Left lobe of liver (tissue), 2 donors: ENCODE data around the gene ANXA2. TPM values are rescaled to one million over a fixed set of nuclear protein-coding genes. Genes with fewer than 3 reads are reported as not detected.
A peak's percentile ranks its signal among the peaks of the same experiment; 100 is the strongest.

ENCODE experiments used
- ATAC-seq: fragments of 200-7000 bp; cut with Tn5 transposase; one replicate; pipeline ENCODE4 v1.9.1; 2020; ENCODE audit warnings: mild to moderate bottlenecking, moderate library complexity
- DNase-seq: peaks from one replicate; pipeline ENCODE4 v3.0.0-alpha.2; 2020; ENCODE audit warnings: low spot score
- total RNA-seq: library from RNA; stranded (reverse); gene quantifications from one replicate; pipeline ENCODE4 v1.2.1, GENCODE V29; 2021
- donor health status: DM: no; HTN: no; CAD: no; lungs with moderate emphysema.
- donor health status: DM: no; HTN: yes; CAD: no.

ANXA2 gene
- total RNA-seq, 1 donor from 2014 or later: 61.3 TPM

DNA sequence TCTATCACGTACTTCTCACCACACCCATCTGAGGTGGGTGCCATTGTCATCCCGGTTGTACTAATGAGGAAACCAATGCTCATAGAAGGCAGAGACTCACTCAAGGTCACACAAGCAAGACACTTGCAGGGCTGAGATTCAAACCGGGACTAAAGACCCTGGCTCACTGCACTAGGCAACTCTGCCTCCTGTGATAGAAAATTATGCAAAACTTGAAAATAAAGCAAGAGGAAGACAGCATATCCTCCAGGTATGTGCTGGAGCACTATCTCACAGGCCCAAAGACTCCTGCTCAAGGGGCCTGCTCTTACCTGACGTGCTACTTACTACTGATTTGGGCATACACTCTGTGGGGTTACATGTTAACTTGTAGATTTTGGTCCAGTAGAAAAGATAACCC is 25.6 kb downstream of the ANXA2 start:
- DNase-seq (no peak), ATAC-seq (no peak)

DNA sequence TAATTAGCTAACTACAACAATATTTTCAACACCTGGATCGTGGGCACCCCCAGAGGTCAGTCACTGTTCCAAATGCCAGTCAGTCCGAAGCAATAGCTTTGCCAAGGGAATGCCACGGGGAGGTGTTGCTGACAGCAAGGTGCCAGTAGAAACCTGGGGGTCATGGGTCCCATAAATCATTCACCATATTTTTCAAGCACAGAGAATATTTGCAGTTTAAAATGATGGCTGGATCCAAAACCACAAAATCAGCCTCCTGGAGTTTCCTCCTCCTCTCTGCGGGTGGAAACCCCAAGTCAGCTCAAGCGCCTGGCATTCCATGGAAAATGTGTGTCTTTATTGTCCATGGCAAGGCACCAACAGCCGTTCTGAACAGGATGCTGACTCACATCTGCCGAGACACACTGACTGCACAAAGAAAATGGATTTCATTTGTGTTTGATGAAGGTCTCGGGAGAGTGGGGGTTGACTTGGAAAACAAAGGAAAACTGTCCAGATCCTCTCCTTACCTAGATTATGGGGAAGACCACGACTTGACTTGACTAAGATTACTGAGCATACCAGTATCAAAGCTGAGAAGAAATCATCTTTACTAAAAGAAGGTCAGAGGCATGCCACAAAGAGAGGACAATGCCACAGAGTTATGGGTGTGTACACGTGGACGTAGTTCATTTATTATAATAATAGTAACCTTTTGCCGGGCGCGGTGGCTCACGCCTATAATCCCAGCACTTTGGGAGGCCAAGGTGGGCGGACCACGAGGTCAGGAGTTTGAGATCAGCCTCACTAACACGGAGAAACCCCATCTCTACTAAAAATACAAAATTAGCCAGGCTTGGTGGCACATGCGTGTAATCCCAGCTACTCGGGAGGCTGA is 26.4 kb downstream of the ANXA2 start:
- ATAC-seq (peak; percentile 21), DNase-seq (no peak)

DNA sequence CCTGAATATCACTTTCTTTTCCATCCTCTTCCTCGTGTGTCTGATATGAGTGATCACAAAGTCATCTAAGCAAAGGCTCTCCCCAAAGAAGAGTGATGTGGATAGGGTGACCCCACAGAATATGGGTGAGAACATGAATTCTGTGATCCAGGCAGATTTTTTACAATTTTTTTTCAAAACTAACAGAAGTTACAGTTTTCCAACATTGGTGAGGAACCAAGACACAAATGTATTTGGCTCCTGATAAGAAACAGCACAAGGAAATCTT is 27.0 kb downstream of the ANXA2 start:
- ATAC-seq (no peak), DNase-seq (no peak)

DNA sequence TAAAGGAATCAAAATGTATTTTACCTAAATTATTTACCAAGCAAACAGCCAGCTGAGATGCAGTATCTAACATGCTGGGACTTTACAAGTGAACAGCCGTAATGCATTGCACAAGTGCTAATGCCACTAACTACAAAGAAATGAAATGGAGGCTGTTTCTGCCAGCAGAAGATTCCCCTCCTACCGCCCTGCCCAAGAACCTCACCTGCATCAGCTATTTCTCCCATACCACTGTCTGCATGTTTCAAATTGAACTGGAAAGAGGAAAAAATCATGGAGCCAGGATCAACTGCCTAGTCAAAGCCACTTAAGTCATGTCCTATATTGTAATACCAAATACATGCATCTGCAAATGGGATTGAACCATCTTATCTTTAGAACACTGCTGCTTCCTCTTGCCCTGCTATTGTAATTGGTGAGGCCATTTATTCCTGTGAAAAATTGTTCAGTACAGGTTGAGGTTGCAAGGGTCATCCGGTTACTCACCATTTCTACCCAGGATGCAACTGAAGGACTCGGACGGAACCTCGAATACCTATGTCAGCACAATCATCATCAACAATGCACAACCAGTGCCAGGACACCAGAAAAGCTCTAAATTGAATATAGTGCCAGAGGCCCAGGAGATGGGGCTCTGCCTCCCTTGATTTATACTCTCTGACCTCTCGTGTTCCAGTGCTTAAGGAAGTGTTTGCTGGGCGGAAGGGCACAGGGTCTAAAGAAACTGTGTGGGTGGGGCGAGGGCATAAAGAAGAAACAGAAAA is 27.5 kb downstream of the ANXA2 start:
- DNase-seq (no peak), ATAC-seq (peak; percentile 61)

DNA sequence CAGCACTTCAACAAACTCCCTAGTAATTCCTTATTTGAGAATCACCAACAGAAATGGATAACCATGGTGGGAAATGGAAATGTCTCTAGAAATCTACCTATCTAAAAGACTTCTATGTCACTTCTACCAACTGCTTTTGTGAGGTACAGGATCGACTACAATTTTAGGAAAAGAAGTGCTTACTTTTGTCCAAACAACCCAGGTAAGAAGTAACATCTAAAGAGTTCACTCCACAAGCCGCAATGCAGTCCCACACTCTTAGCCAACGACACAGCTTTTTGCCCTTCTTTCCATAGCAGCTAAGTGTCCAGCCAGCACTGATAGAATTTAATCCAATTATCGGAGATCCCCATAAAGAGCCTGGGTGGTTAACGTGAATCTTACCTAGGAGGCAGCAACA is 28.1 kb downstream of the ANXA2 start:
- ATAC-seq (no peak), DNase-seq (no peak)

DNA sequence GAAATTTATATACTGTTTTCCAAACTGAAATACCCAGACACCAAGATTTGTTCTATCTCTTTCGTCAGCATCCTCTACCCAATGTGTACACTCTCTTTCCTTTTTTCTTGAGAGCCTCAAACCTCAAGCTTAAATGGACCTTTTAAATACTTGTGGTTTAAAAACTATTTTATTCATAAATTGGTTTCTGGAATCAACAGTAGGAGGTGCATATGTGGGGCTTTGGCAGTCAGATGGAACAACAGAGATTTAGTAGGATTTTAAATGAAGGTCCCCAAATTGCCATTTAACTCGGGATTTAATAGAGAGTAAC is 33.2 kb downstream of the ANXA2 start:
- no peak for DNase-seq
- ATAC-seq: no peak

DNA sequence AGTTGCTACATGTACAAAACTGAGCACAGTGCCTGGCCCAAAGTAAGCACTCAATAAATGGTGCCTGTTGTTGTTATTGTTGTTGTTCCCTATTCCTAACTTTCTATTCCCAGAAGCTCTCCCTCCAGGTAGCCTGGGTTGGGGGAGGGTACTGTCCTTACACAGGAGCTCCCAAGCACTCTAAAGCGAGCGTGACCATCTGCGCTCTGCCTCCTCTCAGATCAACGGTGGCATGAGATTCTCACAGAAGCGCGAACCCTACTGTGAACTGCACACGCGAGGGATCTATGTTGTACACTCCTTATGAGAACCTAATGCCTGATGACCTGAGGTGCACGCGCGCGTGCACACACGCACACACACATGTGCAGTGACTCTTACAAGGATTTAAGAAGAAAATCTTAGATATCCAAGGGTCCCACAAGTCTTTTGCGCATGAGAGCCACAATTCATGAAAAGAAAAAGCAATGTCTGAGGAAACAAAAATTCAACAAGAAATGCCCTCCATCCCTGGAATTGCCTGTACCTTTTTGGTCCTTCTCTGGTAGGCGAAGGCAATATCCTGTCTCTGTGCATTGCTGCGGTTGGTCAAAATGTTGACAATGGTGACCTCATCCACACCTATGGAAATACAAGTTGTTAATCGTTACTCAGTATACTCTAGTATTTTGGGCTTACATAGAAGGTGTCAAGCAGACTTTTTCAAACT is 33.7 kb downstream of the ANXA2 start:
- ATAC-seq: no peak
- DNase-seq: no peak

DNA sequence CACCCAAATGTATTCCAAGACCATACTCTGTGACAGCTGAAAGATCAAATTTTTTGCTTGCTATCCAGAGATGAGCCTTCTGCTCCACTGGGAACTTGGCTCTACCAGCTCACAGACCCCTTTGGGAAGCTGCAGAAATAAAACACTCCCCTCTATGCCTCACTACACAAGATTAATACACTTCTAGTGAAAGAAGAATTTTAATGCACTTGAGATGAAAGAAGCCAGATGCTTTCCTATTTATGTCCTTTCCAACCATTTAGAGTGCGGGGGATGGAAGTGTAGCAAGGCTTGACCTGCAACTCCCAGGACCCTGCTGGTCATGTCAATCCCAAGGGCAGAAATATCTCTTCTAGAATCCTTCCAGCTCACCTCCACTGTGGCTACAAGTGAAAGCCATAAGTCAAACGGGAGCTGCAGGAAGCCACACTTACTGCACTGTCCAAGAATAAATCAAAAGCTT is 34.7 kb downstream of the ANXA2 start:
- ATAC-seq (no peak), DNase-seq (no peak)

DNA sequence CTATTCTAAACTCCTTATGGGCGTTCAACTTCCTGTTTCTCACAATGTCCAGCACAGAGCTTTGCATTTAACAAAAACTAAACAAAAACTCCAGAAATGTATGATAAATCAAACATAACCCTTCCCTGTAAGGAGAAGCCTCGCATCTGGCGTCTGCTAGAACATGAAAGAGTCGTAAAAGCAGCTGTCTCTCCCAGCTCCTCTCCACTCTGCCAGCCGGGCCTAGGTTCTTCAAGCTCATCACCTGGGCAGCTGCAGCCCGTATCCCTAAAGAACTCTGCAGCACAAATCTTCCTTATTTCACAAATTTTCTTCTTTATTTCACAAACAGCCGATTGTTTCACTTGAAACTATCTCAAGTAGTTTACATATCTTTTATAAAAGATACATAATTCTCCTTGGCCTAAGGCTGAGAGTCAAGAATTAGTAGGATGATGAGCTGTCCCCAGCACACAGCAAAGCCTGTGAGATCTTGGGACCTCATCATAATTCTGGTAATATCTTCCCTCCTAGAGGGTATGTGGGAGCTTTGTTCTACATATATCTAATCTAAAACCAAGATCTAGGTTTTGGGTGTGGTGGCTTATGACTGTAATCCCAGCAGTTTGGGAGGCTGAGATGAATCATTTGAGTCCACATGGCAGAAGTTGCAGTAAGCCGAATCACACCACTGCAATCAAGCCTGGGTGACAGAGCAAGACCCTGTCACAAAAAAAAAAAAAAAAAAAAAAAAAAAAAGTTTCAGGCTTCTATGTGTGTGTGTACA is 35.3 kb downstream of the ANXA2 start:
- ATAC-seq: no peak
- DNase-seq: no peak

DNA sequence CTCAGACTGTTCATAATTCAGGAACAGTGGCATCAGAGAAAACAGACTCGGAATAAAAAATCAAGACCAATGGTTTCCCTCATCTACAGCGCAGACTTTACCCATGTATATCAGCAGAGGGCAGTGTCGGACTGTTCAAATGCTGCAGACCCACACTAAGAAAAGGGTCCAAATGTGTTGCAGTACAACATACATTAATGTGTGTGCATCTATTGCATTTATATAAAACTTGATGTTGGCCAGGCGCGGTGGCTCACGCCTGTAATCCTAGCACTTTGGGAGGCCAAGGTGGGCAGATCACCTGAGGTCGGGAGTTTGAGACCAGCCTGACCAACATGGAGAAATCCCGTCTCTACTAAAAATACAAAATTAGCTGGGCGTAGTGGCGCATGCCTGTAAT is 38.0 kb downstream of the ANXA2 start:
- DNase-seq (peak; percentile 48), ATAC-seq (peak; percentile 90)

DNA sequence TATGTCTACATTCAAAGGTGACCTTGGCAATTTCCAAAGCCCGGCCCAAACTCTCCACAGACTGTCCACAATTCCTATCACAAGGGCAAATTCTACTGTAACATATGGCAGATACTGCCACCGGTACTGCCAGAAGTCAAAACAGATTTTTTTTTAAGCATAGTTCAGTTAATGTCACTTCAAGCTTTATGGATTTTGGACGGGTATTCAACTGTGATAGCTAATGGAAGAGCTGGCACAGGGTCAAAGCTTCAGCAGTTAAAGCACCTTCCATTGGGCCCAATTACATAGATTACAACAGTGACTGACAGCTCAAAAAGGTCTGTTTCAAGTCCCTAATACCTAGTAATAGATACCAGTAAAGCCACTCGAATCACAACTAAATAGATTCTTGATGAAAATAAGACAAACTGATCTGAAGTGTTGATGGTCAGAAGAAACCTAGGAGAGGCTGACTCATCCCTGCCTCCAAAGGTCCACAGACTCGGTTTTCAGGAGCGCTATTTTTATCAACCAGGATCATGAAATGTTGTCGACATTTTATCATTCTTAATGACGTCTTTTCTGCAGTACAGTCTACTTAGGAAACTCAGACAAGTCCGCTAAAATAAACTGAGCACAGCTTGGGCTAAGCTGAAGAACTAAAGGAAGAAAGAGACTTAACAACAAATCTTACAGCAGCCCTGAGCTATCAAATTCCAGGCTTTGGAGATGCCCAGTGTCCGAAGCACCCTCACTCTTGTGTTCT is 38.7 kb downstream of the ANXA2 start:
- no peak for ATAC-seq
- DNase-seq: no peak

DNA sequence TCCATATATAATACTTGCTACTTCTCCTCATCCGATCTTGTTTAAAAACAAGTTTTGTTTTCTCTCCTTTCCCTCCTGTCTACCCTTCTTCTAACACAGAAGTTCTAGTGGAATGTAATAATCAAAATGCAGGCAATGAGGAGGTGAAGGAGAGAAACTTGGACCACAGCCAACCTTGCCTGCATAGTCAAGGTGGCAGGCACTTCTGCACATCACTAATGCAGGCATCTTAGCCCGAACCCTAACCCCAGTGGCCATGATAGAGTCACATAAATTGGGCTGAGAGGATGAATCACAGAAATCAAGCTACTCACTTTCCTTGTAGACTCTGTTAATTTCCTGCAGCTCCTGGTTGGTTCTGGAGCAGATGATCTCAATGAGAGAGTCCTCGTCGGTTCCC is 41.0 kb downstream of the ANXA2 start:
- DNase-seq (no peak), ATAC-seq (no peak)

DNA sequence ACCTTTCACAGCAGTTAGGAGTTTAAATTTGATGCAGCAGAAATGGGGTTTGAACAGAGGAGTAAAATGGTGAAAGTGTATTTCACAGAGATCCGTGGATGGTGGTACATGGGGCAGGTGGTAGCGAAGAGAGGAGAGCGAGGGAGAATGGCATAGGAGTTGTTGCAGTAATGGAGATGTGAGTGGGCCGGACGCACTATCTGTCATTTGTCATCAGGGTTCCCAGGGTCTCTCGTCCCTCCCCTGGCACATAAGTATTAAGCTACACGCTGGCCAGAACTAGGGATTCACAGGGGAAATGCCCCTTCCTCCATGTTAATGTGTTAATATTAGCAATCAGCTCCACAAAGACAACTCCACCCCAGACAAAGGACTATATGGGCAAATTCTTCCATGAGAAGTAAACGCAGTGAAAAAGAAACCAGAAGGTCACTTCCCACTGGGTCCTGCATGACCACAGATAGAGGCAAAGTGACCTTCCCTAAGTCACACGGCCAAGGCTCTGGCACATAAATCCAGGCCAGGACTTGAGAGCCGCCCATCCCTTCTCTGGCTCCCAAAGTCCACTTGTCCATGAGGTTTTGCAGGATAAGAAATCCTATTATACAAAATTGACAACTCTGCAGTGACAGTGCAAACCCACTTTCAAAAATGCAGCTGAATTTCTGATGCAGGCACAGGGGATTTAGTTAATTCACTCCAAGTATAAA is 42.5 kb downstream of the ANXA2 start:
- no peak for DNase-seq
- no peak for ATAC-seq

DNA sequence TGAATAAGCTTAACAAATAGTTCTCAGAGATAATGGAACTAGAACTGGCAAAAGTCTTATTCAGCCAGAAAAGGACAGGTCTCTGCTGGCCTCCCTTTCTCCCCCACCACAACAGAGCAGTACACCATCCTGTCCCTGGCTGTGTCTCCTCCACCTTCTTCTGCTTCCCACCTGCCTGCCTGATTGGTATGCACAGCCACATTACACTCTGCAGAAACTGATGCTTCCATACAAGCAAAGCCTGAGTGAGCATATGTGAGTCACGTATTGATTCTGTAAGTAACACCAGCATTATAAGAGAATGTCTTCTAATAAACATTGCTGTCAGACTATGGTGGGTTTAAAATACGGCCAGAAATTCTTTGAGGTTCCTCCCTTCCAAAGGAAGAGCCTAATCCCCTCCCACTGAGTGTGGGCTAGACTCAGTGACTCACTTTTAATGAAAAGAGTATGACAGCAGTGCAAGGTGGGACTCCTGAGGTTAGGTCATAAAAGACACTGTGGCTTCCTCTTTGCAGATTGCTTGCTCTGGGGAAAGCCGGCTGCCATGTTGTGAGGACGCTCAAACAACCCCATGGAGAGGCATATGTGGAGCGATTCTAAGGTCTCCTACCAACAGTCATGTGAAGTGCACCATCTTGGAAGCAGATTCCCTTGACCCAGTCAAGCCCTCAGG is 44.4 kb downstream of the ANXA2 start:
- no peak for ATAC-seq
- DNase-seq: no peak

DNA sequence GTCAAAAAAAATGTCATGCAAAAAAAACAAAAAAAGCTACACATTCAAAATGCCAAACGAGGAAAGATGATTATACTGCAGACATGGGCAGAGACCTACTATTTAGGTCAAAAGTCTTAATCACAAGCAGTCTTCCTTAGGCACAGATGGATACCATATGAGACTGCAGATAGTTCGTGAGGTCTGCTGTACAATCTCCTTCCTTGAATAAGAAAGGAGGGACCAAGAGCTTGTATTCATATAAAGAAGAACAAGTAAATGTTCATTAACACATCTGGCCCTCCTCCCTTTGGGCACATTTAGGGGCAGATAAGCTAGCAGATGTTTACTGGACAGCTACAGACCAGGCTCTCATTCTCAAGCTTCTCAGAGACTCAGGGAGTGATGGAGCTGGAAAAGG is 45.3 kb downstream of the ANXA2 start:
- DNase-seq (no peak), ATAC-seq (no peak)

DNA sequence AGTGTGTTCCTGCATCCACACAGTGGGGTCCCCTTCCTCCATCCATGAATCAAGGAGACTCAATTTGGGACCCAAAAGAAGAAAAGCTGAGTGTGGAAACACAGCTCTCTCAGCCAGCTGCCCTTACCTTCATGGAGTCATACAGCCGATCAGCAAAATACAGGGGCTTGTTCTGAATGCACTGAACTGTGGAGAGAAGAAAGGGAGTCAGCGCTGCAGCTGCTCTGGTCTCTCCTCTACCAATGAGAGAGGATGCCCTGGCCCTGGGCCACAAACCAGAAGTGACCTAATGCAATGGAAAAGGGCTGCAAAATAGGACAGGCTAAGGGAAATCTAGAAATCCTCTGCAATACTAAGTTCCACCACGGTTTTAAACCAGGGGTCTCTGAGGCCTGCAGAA is 46.7 kb downstream of the ANXA2 start:
- ATAC-seq: no peak
- DNase-seq: no peak

DNA sequence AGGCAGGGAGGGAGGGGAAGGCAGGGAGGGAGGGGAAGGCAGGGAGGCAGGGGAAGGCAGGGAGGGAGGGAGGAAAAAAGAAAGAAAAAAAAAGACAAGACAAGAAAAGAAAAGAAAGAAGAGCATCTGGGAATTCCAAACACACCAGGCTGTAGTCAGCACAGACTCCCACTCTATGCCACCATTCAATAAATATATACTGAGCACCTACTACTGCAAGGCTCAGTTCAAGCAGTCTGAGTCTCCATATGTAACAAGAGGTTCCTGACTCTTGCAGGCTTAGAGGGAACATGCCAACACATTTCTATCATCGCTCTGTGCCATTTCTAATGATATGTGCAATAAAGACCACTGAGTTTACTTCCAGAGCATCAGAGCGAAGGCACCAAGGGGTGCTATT is 47.7 kb downstream of the ANXA2 start:
- no peak for DNase-seq
- no peak for ATAC-seq

DNA sequence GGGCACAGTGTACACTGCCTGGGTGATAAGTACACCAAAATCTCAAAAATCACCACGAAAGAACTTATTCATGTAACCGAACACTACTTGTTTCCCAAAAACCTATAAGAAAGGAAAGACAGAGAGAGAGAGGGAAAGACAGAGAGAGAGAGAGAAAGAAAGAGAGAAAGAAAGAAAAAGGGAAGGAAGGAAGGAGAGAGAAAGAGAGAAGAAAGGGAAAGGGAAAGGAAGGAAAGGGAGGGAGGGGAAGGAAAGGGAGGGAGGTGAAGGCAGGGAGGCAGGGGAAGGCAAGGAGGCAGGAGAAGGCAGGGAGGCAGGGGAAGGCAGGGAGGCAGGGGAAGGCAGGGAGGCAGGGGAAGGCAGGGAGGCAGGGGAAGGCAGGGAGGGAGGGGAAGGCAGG is 48.2 kb downstream of the ANXA2 start:
- no peak for DNase-seq
- ATAC-seq: no peak

DNA sequence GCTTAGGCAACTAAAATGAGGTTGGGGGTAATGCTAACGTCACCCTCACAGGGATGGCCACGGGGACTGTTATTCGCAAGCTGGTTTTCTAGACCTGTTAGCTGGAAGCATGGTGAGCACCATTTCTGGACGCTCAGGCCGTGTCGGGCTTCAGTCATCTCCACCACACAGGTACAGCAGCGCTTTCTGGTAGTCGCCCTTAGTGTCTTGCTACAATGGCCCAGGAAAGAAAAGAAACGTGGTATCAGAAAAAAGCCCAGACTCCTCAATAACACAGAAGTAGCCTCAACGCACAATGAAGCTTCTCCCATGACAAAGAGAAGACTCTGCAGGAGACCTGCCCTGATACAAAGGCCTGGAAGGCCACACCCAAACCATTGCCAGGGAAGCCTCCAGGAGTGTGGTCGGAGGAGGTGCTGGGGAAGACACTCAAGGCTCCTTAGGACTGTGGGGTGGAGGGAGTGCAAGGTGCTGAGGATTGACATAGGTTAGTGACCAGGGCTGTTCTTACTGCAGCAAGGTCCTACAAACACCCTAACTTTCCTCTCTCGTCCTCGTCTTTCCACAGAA is 50.2 kb downstream of the ANXA2 start:
- ATAC-seq (no peak), DNase-seq (no peak)
